Ascending aorta (tissue), 2 donors: ENCODE results near the gene SASH3. TPM values are rescaled to one million over a fixed set of nuclear protein-coding genes. Genes with fewer than 3 reads are reported as not detected.
A peak's percentile ranks its signal among the peaks of the same experiment; 100 is the strongest.

Source experiments
- DNase-seq, 2 donors: peaks; one replicate each; pipeline ENCODE4 v3.0.0-alpha.2; 2019; ENCODE audit warnings: low spot score in 2 of 2
- H3K27ac ChIP-seq, 2 donors: fragments of 200-600 bp; sonication (generic); one replicate each; pipeline ENCODE4 v1.5.1; 2016 to 2017; ENCODE audit warnings: mild to moderate bottlenecking in 1 of 2
- H3K27me3 ChIP-seq: fragments of 200-600 bp; sonication (generic); one replicate; pipeline ENCODE4 v1.5.1; 2017
- H3K36me3 ChIP-seq, 2 donors: fragments of 200-600 bp; sonication (generic); one replicate each; pipeline ENCODE4 v1.5.1; 2016
- H3K4me1 ChIP-seq, 2 donors: fragments of 200-600 bp; sonication (generic); one replicate each; pipeline ENCODE4 v1.5.1; 2016 to 2017; ENCODE audit warnings: mild to moderate bottlenecking in 1 of 2
- H3K4me3 ChIP-seq, 2 donors: fragments of 200-600 bp; sonication (generic); one replicate each; pipeline ENCODE4 v1.5.1; 2016 to 2017; ENCODE audit warnings: mild to moderate bottlenecking in 1 of 2
- H3K9me3 ChIP-seq, 2 donors: fragments of 200-600 bp; sonication (generic); one replicate each; pipeline ENCODE4 v1.5.1; 2016
- CTCF ChIP-seq, 3 experiments: fragments of 200-600 bp in 2 of 3; fragments of 450-650 bp in 1 of 3; sonication (generic) in 2 of 3; IDR thresholded peaks; one replicate each; pipeline ENCODE4 v1.5.1; 2016 to 2019; ENCODE audit warnings: antibody characterized with exemption in 3 of 3, mild to moderate bottlenecking in 1 of 3, moderate library complexity in 1 of 3
- intact Hi-C: fragments of 100-400 bp; cut with DNase I; formaldehyde crosslinking; loops from one replicate; pipeline ENCODE4 v1.15.1; 2023
- total RNA-seq: library from RNA; depleted of rRNA; stranded (reverse); fragments of >200 nt; gene quantifications from one replicate; pipeline ENCODE4 v1.1.0, GENCODE V29; 2016

Gene SASH3
- total RNA-seq, 1 donor from 2014 or later, result 31.0 TPM

DNA sequence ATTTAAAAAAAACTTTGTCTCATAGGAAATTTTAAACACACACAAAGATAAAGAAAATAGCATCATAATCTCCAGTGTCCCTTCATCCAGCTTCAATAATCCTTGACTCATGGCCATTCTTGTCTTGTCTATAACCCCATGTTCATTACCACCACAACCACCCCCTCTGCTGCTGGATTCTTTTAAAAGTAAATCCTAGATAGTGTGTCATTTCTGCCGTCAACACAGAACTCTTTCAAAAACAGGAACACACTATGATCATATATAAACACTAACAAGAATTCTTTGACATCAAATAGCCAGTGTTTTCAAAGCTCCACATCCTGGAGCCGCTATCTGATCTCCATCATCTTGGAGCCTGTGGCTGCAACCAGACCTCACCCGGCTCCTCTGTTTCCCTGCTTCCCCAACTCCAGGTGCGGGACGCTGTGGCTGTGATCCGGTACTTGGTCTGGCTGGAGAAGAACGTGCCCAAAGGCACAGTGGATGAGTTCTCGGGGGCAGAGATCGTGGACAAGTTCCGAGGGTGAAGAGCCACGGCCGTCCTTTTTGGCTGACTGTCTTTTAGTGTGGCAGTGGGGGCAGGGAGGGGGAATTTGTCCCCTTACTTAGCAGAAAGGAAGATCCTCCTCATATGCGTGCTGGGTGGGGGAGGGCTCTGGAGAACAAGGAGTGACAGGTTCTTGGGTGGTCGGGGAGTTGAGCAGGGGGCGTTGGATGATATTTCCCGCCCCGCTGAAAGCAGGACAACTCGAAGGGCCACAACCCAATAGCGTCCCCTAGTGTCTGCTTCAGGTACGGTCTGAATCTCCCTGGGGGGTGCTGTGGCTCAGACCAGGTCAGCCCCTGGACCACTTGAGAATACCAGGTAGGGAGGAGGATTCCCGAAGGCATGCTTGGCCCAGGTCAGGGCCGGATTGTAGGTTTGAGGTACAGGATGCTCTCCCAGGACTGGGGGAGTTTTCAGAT, 25.4 kb upstream of the SASH3 start:
- no peak overlapping the region for H3K4me3 ChIP-seq
- TF ChIP-seq CTCF (IDR thresholded peaks at IDR 0.05), result no peak
- intact Hi-C loops, result no loop called here
- H3K36me3 ChIP-seq, result no peaks in the 10 kb centered on the region
- DNase-seq, result no peak
- H3K4me1 ChIP-seq, result no peaks in the 10 kb centered on the region
- no peak overlapping the region for H3K27ac ChIP-seq
- H3K9me3 ChIP-seq, result no peaks in the 10 kb centered on the region
- H3K27me3 ChIP-seq, result no peaks in the 10 kb centered on the region

DNA sequence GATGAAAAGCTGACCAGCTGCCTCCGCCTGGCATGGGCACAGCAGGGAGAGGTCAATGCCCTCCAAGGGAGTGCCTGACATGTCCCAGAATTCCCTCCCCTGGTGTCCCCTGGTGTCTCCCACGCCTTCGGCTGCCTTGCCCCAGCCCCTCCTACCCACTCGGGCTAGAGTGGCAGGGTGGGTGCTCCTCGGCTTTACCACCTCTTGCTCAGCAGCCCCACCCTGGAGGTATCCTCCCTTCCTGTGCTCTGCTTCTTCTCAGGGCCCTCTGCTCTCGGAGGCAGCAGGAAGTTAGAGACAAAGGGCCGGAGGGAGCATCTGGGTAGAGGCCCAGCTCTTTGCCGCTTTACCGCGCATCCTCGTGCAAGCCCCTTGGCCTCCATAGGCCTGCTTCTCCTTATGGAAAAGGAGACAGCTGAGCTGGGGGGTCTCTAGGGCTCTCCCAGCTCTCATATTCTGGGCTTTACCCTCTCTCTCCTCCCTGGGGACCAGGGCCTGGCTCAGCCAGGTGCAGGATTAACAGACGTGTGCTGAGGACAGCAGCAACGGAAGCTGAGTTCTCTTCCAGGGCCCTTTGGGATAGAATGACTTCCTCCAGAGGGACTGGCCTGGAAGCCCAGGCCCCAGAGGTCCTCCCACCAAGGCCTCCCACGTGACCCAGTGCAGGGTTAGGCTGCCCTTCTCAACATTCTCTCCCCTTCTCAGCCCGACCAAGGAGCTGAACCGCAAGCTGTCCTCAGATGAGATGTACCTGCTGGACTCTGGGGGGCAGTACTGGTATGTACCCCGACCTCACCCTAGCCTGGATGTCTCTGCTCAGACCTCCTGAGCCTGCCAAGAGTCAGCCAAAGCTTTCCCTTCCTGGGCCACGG, 23.7 kb upstream of the SASH3 start:
- Histone ChIP-seq H3K27ac (no peak overlapping the region), H3K4me3 (no peak overlapping the region), H3K9me3 (no peaks in the 10 kb centered on the region), H3K4me1 (no peaks in the 10 kb centered on the region), H3K36me3 (no peaks in the 10 kb centered on the region), H3K27me3 (no peaks in the 10 kb centered on the region)
- intact Hi-C loops, result no loop called here
- TF ChIP-seq CTCF (IDR thresholded peaks at IDR 0.05), result no peak
- no peak for DNase-seq

- H3K27ac ChIP-seq, result peak overlapping the region in 1 of 2 donors; percentile 56
Observed at GRCh38 chrX:129759576-129760061, 20.1 kb upstream of the SASH3 start.

DNA sequence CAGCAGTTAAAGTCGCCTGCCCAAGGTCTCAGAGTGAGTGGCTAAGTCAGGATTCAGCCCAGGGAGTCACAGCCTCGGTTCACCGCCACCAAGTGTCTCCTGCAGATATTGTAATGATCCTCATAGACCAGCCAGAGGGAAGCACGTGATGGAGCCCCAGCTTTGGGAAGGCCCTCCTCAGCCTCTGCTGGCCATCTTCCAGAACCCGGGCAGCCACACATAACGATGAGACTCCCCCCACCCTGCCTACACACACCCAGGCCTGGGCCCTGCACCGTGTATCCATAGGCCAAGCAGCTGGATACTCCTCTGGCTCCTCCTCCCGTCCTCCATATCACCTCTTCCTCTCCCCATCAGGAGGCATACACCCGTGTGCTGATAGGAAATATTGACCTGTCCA, 19.6 kb upstream of the SASH3 start:
- intact Hi-C loops, result no loop called here
- H3K4me3 ChIP-seq, result no peak overlapping the region
- peak overlapping the region in 1 of 2 donors; percentile 56 for H3K27ac ChIP-seq
- DNase-seq, result no peak
- H3K4me1 ChIP-seq, result no peaks in the 10 kb centered on the region
- no peaks in the 10 kb centered on the region for H3K9me3 ChIP-seq
- H3K36me3 ChIP-seq, result no peaks in the 10 kb centered on the region
- H3K27me3 ChIP-seq, result no peaks in the 10 kb centered on the region
- TF ChIP-seq CTCF (IDR thresholded peaks at IDR 0.05), result no peak

More at GRCh38 chrX:129759576-129760061, 20.1 kb upstream of the SASH3 start:
- no peak for TF ChIP-seq CTCF (IDR thresholded peaks at IDR 0.05)
- Histone ChIP-seq H3K36me3 (no peaks in the 10 kb centered on the region), H3K4me3 (no peak overlapping the region), H3K9me3 (no peaks in the 10 kb centered on the region), H3K4me1 (no peaks in the 10 kb centered on the region), H3K27me3 (no peaks in the 10 kb centered on the region)
- no peak for DNase-seq
- intact Hi-C loops, result no loop called here

DNA sequence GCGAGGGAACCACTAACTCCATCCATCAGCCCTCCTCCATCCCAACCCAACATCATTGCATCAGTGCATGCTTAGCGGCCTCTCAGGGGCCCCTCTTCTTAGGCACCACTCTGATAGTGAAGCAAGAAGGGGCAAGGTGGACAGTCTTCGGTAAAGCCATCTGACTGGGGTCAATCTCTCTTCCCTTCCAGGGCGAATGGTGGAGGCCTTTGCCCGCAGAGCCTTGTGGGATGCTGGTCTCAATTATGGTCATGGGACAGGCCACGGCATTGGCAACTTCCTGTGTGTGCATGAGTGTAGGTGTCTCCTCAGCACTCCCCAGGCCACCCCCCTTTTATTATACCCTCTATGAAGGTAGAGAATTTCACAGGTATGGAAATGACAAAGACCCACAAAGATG, 18.8 kb upstream of the SASH3 start:
- intact Hi-C loops, result no loop called here

More for the DNA sequence above, 18.8 kb upstream of the SASH3 start:
- no peaks in the 10 kb centered on the region for H3K9me3 ChIP-seq
- H3K27ac ChIP-seq, result no peak overlapping the region
- H3K4me3 ChIP-seq, result no peak overlapping the region
- TF ChIP-seq CTCF (IDR thresholded peaks at IDR 0.05), result no peak
- no peaks in the 10 kb centered on the region for H3K4me1 ChIP-seq
- H3K27me3 ChIP-seq, result no peaks in the 10 kb centered on the region
- DNase-seq, result no peak
- no peaks in the 10 kb centered on the region for H3K36me3 ChIP-seq
